PC-9 (cell line): ENCODE results near the gene FUT4. TPM values are rescaled to one million over a fixed set of nuclear protein-coding genes. Genes with fewer than 3 reads are reported as not detected.
"Not testable (repeated sequence)": the region's sequence is repeated elsewhere in the genome, so short reads cannot be mapped to it uniquely, and the experiment has no call there.

Experiments used
- BruUV-seq: library from RNA; stranded (reverse); fragments of 400-500 nt; replicated peaks from 2 replicates; lab custom pipeline; 2021; lab: Mats Ljungman, UMichigan
- CTCF ChIA-PET: fragments of 300-600 bp; sonication (Branson Sonifier 250); formaldehyde crosslinking; loops from one replicate; lab custom pipeline; 2022; ENCODE audit warnings: antibody characterized with exemption; lab: Charles Lee
- POLR2A ChIA-PET: fragments of 300-600 bp; sonication (Branson Sonifier 250); formaldehyde crosslinking; loops from one replicate; lab custom pipeline; 2022; ENCODE audit warnings: antibody characterized with exemption; ENCODE audit not compliant: unreplicated experiment; lab: Charles Lee
- DNase-seq, 2 experiments: peaks; one replicate each; pipeline versions ENCODE4 v3.0.0 to v3.0.0-alpha.2; 2015 to 2022; ENCODE audit warnings: mixed read lengths in 1 of 2
- H2AFZ ChIP-seq: fragments of 200-600 bp; sonication (generic); 2 replicates; pipeline ENCODE4 v1.8.1; 2017; ENCODE audit warnings: antibody characterized with exemption
- H3F3A ChIP-seq: fragments of 200-600 bp; sonication (generic); 2 replicates; pipeline ENCODE4 v1.8.1; 2017; ENCODE audit warnings: antibody characterized with exemption, mild to moderate bottlenecking, low read depth; ENCODE audit not compliant: insufficient read depth
- H3K27ac ChIP-seq: fragments of 200-600 bp; sonication (generic); 2 replicates; pipeline ENCODE4 v1.6.1; 2016; ENCODE audit warnings: mixed run types
- H3K27me3 ChIP-seq: fragments of 200-600 bp; sonication (generic); 2 replicates; pipeline ENCODE4 v1.6.1; 2016; ENCODE audit warnings: low read depth, mixed run types; ENCODE audit not compliant: insufficient read depth
- H3K36me3 ChIP-seq: fragments of 200-600 bp; sonication (generic); 2 replicates; pipeline ENCODE4 v1.6.1; 2016; ENCODE audit warnings: low read depth, mixed run types
- H3K4me1 ChIP-seq: fragments of 200-600 bp; sonication (generic); replicated peaks from 2 replicates; pipeline ENCODE4 v1.6.1; 2016; ENCODE audit warnings: mixed run types; ENCODE audit not compliant: insufficient read depth
- H3K4me2 ChIP-seq: fragments of 200-600 bp; sonication (generic); 2 replicates; pipeline ENCODE4 v1.6.1; 2017; ENCODE audit warnings: mixed run types
- H3K4me3 ChIP-seq: fragments of 200-600 bp; sonication (generic); 2 replicates; pipeline ENCODE4 v1.6.1; 2016; ENCODE audit warnings: mixed run types
- H3K79me2 ChIP-seq: fragments of 200-600 bp; sonication (generic); 2 replicates; pipeline ENCODE4 v1.6.1; 2017; ENCODE audit warnings: low read depth, mixed run types
- H3K9me2 ChIP-seq: fragments of 200-600 bp; sonication (generic); 2 replicates; pipeline ENCODE4 v1.8.1; 2017; ENCODE audit warnings: mild to moderate bottlenecking; ENCODE audit not compliant: insufficient read depth
- H3K9me3 ChIP-seq: fragments of 200-600 bp; sonication (generic); 2 replicates; pipeline ENCODE4 v1.8.1; 2016; ENCODE audit warnings: low read depth; ENCODE audit not compliant: insufficient read depth
- H4K20me1 ChIP-seq: fragments of 200-600 bp; sonication (generic); 2 replicates; pipeline ENCODE4 v1.8.1; 2017; ENCODE audit not compliant: insufficient read depth
- EZH2 ChIP-seq: fragments of 200-600 bp; sonication (generic); IDR thresholded peaks from 2 replicates; pipeline ENCODE4 v1.8.0; 2017; ENCODE audit warnings: antibody characterized with exemption, low read depth
- intact Hi-C: fragments of 100-400 bp; cut with micrococcal nuclease; formaldehyde crosslinking; loops from one replicate; pipeline ENCODE4 v1.10.0; 2022; ENCODE audit not compliant: unreplicated experiment
- total RNA-seq: library from RNA; stranded (reverse); gene quantifications from 2 replicates; pipeline ENCODE4 v1.2.3, GENCODE V29; 2021
- TF ChIP-seq, protein P1 (sequence below): fragments of 200-600 bp; sonication (generic); conservative IDR thresholded peaks from 2 replicates; pipeline ENCODE4 v1.6.1; 2017; ENCODE audit warnings: mixed run types, antibody characterized with exemption, mild to moderate bottlenecking, moderate library complexity

The FUT4 gene
- total RNA-seq, 1 experiment from 2014 or later, result 1.9 TPM

DNA sequence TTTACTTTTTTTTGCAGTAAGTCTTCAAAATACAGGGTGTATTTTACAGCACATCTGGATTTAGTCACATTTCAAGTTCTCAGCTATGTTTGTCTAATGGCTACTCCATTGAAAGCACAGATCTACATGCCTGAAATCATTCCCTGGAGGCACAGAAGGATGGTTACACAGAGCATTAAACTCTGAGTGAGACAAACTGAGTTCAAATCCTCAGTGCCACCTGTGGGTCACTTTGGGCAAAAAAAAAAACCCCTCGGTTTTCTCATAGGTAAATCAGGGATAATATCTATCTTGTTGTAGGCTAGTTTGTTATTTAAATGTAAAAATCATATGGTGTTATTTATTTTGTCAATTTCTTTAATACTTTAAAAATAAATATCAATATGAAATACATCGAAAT is 42.2 kb upstream of the FUT4 start:
- no peak overlapping the region for H3K4me2 ChIP-seq
- H2AFZ ChIP-seq, result no peak overlapping the region
- no peaks in the 10 kb centered on the region; the same call in 1 of the 2 replicates for H4K20me1 ChIP-seq
- BruUV-seq, result no TSS peak
- no peak for DNase-seq
- H3K79me2 ChIP-seq, result no peaks in the 10 kb centered on the region
- H3K27ac ChIP-seq, result no peak overlapping the region
- ChIA-PET POLR2A (no interaction called here), CTCF (no interaction called here)
- H3K36me3 ChIP-seq, result peaks cover 13% of the 10 kb centered on the region; the same call in 1 of the 2 replicates
- H3K9me3 ChIP-seq, result no peaks in the 10 kb centered on the region
- H3K4me3 ChIP-seq, result no peak overlapping the region
- H3K9me2 ChIP-seq, result no peaks in the 10 kb centered on the region
- TF ChIP-seq, protein P1, sequence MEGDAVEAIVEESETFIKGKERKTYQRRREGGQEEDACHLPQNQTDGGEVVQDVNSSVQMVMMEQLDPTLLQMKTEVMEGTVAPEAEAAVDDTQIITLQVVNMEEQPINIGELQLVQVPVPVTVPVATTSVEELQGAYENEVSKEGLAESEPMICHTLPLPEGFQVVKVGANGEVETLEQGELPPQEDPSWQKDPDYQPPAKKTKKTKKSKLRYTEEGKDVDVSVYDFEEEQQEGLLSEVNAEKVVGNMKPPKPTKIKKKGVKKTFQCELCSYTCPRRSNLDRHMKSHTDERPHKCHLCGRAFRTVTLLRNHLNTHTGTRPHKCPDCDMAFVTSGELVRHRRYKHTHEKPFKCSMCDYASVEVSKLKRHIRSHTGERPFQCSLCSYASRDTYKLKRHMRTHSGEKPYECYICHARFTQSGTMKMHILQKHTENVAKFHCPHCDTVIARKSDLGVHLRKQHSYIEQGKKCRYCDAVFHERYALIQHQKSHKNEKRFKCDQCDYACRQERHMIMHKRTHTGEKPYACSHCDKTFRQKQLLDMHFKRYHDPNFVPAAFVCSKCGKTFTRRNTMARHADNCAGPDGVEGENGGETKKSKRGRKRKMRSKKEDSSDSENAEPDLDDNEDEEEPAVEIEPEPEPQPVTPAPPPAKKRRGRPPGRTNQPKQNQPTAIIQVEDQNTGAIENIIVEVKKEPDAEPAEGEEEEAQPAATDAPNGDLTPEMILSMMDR, result no peak
- TF ChIP-seq EZH2, result no peak
- intact Hi-C loops, result loop anchor here (5.0 kb wide), 2 partner anchors 314 to 1269 kb away; no protein-coding TSS in a partner anchor
- no peaks in the 10 kb centered on the region for H3K27me3 ChIP-seq
- H3K4me1 ChIP-seq, result no peaks in the 10 kb centered on the region
- peaks cover 4% of the 10 kb centered on the region for H3F3A ChIP-seq

DNA sequence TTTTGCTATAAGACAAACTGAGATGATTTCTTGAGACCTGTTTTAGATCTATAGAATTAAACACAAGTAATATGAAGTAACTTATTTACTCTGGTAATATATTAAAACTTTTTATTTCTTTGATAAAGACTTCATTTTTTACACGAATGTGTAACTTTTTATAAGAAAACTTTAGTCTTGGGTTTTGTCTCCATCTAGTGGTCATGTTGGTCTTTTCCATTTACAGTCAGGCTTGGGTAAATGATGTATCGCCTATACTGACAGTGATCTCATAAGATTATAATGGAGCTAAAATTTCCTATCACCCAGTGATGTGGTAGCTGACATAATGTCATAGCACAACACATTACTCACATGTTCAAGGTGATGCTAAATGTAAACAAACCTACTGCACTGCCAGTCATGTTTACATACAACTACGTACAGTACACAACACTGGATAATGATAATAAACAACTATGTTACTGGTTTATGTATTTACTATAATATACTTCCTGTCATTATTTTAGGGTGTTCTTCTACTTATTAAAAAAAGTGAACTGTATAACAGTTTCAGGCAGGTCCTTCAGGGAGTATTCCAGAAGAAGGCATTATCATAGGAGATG is 38.9 kb upstream of the FUT4 start:
- H3K4me1 ChIP-seq, result no peaks in the 10 kb centered on the region; the same call in 1 of the 2 replicates
- no peaks in the 10 kb centered on the region for H3K36me3 ChIP-seq
- intact Hi-C loops, result loop anchor here (1.0 to 5.0 kb wide), 5 partner anchors 317 to 1272 kb away; no protein-coding TSS in a partner anchor
- H3K27ac ChIP-seq, result no peak overlapping the region
- H3K4me2 ChIP-seq, result no peak overlapping the region
- H3K27me3 ChIP-seq, result no peaks in the 10 kb centered on the region
- TF ChIP-seq, protein P1, result peak; percentile 91
- no peak for TF ChIP-seq EZH2
- no peak overlapping the region for H2AFZ ChIP-seq
- H3F3A ChIP-seq, result peaks cover 10% of the 10 kb centered on the region
- no peak overlapping the region for H3K4me3 ChIP-seq
- ChIA-PET POLR2A (no interaction called here), CTCF (interaction anchor here (1.3 to 1.8 kb wide), 2 partner anchors 10 to 609 kb away, joined by 3 to 10 read pairs; no protein-coding TSS in a partner anchor)
- no peaks in the 10 kb centered on the region for H4K20me1 ChIP-seq
- no peaks in the 10 kb centered on the region for H3K9me3 ChIP-seq
- H3K79me2 ChIP-seq, result no peaks in the 10 kb centered on the region
- DNase-seq, result peak in 1 of 2 experiments; percentile 69
- no TSS peak for BruUV-seq
- H3K9me2 ChIP-seq, result no peaks in the 10 kb centered on the region

DNA sequence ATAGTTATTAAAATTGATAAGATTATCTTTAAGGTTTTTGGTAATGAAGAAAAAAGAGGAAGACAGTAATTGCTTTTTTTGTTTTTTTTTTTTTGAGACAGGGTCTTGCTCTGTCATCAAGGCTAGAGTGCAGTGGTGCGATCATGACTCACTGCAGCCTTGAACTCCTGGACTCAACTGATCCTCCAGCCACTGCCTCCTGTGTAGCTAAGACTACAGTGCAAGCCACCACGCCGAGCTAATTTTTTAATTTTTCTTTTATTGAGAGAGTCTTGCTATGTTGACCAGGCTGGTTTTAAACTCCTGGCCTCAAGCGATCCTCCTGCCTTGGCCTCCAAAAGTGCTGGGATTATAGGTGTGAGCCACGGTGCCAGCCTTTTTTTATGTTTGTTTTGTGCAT is 37.2 kb upstream of the FUT4 start:
- H3K4me1 ChIP-seq, H3K4me2 ChIP-seq, H3K27ac ChIP-seq, H3K79me2 ChIP-seq, DNase-seq, H3K9me3 ChIP-seq, H3K36me3 ChIP-seq, H4K20me1 ChIP-seq, H3K27me3 ChIP-seq, intact Hi-C loops, POLR2A ChIA-PET, H3K9me2 ChIP-seq, BruUV-seq, H2AFZ ChIP-seq, H3K4me3 ChIP-seq: not testable (repeated sequence)
- peaks cover 10% of the 10 kb centered on the region for H3F3A ChIP-seq
- CTCF ChIA-PET, result interaction anchor here (0.7 kb wide), 1 partner anchor 337 kb away, joined by 5 read pairs; no protein-coding TSS in a partner anchor
